GM19023 (cell line): ENCODE measurements around the gene HSP90AA1.
"Not testable (repeated sequence)": the region's sequence is repeated elsewhere in the genome, so short reads cannot be mapped to it uniquely, and the experiment has no call there.

Experiments
- ATAC-seq: cut with Tn5 transposase; IDR thresholded peaks from one replicate; pipeline ENCODE4 v1.9.1; 2021; ENCODE audit warnings: mild to moderate bottlenecking, moderate library complexity; ENCODE audit not compliant: unreplicated experiment

Gene HSP90AA1

GRCh38 chr14:102074415-102074964, 12.4 kb downstream of the HSP90AA1 start:
- no peak for ATAC-seq

DNA sequence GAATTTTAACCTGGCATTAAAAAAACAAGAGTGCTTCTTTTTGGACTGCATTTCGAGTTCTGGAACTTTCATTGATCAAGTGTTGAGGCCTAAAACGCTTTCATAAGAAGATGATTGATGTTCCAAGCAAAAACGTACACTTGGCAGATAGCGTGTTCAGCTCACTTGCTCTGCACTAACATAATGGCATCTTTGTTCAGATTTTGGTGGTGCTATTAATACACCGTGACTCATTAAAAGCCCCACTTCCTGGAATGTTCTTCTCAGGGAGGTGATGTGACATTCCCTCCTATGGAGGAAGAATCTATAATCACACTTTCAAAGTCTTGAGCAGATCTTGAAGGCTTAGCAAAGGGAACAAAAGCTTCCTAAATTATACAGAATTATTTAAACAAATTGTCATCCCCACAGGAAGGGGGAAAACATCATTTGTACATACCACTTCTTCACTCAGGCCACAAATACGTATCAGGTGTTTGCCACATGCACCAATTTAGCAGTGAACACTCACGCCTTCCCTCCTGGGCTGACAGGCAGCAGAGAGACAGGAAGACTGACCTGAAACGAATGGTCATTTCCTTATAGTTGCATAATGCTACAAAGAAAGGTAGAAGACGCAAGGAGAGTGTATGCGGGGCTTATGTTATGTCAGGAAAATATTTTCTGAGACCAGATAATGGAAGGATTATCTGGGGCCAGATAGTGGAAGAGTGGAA, 15.4 kb downstream of the HSP90AA1 start:
- no peak for ATAC-seq

- no peak for ATAC-seq
Measured at GRCh38 chr14:102066041-102066451, 20.8 kb downstream of the HSP90AA1 start.

- not testable (repeated sequence) for ATAC-seq
Measured at GRCh38 chr14:102064590-102064989, 22.3 kb downstream of the HSP90AA1 start.

DNA sequence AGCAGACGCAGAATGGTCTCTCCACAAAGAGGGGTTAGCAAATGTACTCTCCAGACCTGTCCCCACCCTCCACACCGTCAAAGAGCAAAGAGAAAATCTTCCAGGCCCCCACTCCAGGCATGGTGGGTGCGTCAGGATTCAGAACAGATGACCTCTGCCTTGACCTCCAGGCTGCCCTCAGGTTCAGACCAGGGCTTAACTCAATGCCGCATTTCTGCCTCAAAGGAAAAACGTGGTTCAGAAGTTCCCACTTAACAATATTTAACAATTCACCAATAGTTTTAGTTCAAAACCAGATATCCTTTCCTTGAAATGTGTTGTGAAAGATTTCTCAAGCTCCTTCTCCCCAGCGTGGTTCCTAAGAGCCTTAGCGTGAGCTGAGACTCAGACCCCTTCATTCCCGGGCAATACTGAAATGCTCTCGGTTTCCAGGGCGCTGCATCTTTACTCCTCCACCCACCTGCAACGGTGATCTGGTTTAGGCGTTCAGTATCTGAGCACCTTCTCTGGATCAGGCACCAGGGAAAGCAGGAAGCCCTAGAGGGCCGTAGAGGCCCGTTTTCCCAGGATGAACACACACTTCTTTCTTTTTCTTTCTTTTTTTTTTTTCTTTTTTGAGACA, 22.9 kb downstream of the HSP90AA1 start:
- ATAC-seq: no peak

DNA sequence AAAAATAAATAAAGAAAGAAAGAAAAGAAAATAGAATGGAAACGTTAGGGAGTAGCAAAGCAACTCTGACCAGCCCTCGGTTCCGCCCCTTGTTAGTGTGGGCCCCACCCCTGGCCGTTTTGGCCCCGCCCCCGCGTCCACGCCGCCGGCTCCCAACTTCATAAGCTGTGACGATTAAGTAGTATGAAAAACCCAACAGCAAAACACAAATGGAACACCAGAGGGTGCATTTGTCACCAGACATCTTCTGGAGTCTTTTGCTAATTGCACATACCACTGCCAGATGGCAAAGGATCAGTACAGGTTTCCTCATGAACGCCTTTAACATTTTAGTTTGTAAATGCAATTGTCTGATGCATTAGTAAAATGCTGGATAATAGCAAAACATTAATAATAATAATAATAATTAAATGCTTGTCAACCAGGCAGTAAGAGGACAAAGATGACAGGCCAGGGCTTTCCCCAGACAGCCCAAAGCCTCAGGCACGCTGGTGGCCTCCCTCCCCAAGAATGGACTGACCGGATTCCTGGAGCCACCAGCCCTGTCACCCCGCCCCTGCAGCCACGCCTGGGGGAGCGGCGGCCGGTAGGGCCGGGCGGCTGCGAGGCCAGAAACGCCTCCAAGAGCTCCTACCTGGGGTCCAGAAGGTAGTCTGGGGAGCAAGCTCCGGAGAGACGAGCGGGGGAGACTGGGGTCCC, 23.6 kb downstream of the HSP90AA1 start:
- ATAC-seq: no peak

DNA sequence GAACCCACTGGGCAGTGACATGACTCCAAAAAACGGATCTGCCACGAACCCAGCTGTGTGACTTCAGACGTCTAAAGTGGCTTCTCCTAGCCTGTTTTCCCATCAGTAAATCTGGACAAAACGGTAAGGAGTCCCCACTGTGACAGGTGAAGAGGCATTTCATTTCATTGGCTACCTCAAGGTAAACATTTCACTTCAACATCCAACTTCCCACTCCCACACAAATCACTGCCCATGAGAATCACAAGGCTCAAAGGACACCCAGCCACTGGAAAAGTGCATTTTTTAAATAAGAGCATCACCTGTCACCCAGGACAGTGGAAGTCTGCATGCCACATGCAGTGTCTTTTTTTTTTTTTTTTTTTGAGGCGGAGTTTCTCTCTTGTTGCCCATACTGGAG, 27.9 kb downstream of the HSP90AA1 start:
- no peak for ATAC-seq

GRCh38 chr14:102058146-102058545, 28.7 kb downstream of the HSP90AA1 start:
- no peak for ATAC-seq

DNA sequence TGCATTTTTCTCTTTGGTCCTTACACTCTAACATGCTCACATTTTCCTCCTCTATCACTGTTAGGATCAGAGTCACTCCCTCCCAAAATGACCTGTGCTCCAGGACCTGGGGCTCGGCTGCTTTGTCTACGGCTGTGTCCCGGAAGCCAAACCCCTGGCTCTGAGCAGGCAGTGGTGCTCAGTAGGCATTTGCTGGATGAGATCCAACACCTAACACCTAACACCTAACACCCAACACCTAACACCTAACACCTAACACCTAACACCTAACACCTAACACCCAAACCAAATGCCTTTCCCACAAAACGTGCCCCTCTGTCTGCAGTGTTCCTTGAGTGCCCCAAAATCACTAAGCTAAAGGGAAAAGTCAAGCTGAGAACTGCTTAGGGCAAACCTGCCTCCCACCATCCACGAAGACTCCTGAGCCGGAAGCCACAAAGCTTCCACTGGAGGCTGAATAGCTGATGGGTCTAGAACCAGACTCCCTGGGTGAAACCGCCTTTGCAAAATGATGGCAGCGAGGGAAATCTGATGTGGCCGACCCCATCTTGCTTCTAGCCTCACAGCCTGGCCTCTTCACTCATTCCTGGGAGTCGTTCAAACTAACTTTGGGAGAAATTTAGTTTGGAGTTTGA, 29.2 kb downstream of the HSP90AA1 start:
- ATAC-seq: no peak

GRCh38 chr14:102056694-102057442, 30.0 kb downstream of the HSP90AA1 start:
- no peak for ATAC-seq

DNA sequence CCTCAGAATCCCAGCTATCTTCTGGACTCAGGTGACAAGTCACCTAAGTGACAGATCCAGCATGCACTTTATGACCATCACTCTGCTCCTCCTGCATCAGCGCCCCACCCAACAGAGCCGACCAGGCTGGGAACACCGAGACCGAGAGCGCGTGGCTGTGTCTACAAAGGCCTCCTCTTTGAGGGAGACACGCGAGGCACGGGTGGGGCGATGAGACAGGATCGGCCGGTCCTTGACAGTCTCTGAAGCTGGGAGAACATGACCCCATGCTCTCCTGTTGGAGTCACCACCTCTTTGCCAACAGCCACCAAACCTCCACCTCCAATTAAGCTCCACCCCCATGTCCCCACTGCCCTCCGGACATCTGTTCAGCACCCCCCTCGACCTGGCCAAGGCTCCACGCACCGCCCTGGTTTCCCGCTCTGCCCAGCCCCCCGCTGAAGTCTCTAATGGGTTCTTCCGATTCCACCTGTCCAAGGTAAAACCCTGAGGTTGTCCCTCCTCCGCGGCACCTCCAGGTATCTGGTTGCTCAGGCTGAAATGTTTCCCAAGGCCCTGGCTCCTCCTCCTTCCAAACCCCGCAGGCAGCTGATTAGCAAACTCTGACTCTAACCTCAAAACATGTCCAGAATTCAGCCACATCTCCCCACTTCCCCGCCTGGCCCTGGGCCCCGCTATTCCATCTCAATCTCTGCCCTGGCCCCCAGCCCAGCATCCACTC, 31.5 kb downstream of the HSP90AA1 start:
- no peak for ATAC-seq

- ATAC-seq: no peak
Measured at GRCh38 chr14:102052522-102052921, 34.3 kb downstream of the HSP90AA1 start.

DNA sequence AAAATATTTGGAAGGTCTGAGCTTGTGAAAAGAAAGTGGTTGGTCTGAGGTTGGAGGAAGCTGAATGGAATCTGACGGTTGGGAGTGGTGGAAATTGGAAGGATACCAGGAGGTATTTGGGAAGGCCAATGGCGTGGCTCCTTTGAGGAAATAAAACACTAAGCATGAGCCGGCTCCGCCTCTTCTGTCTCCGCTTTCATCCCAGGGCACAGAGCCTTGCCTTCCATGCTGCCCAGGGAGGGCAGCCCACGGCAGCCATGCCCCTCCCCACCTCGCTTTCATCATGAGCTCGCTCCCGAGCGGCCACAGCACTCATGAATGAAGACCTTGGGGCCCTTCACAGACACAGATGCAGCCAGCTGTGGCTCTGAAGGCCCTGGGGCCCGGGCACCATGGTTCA, 36.2 kb downstream of the HSP90AA1 start:
- no peak for ATAC-seq

GRCh38 chr14:102050026-102050405, 36.8 kb downstream of the HSP90AA1 start:
- no peak for ATAC-seq

DNA sequence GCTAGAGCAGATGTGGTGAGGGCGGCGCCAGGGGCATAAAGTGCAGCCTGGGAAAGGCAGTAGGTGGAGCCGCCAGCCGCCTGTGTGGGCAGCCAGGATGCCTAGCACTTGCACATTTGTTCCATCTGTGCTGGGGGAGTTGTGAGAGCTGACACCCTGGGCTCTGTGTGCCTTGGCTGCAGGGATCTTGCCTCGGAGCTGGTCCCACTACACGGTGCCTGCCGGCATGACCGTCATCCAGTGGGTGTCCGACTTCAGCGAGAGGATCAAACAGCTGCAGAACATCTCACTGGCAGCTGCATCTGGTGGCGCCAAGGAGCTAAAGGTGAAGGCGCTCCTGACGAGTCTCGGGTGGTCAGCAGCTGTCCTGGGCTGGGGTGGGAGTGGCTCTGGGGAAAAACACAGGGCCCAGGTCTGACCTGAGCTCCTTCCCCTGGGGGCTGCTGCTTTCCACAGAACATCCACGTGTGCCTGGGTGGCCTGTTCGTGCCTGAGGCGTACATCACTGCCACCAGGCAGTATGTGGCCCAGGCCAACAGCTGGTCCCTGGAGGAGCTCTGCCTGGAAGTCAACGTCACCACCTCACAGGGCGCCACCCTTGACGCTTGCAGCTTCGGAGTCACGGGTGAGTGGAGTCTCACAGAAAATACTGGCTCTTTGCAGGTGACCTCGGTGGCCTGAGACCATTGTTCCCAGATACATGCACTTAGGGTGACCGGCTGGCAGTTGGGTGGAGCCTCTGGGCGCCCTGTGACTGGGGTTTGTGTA, 37.4 kb downstream of the HSP90AA1 start:
- no peak for ATAC-seq

DNA sequence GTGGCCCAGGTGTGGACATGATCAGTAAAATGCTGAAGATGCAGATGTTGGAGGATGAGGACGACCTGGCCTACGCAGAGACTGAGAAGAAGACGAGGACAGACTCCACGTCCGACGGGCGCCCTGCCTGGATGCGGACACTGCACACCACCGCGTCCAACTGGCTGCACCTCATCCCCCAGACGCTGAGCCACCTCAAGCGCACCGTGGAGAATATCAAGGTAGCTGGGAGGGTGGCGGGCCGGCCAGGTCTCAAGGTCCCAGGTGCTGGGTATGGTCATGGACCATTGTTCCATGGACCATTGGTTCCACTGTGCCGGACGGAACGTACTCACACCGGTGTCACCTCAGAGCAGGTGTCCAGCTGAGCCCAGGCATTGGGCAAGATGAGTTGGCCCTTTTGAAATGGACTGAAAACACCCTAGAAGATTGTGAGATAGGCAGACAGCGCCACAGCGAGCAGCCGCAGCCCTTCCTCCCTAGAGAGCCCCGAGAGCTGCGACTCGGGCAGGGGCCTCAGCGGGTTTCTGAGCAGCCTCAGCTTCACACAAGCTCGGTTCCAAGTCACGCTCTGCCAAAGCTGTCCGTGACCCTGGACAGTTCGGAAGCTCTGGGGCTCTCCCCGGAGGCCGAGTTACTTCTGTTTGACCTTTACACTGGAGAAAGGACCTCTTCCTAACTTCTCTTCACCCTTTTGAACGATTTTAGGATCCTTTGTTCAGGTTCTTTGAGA, 38.9 kb downstream of the HSP90AA1 start:
- no peak for ATAC-seq

GRCh38 chr14:102046337-102047278, 40.2 kb downstream of the HSP90AA1 start:
- ATAC-seq: no peak
